ENCODE data around the gene MYEF2. TPM values are rescaled to one million over a fixed set of nuclear protein-coding genes. Genes with fewer than 3 reads are reported as not detected.

Gene MYEF2
- total and polyA plus RNA-seq, 4 donors: 7.4 to 38.5 (median 17.5) TPM

DNA sequence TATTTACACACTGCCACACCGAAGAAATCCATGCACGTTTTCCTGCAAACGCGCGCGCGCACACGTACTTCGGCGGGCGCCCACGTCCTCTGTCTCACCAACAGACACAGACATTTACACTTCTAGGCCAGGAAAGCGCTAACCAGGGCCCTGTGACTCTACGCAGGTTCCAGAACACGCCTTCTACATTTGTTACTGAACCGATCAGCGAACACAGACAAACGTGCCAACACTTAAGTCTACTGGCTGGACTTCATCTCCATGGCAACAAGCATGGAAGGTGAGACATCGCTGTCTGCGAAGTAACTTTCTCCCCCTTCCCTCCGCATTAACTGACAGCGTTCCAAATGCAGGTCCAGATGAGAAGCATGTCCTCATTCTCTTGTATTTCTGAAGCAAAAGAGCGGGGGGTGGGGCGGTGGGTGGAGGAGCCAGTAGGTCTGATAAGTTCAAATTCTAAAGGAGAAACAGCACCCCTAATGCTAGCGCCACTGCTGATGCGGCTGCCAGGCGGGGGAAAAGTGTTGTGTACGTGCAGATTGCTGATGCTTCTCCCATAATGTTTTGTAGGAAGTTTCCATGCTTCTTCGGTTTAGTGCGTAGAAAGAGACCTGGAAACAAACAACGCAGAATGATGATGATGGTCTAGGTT lies 13.6 kb upstream of the MYEF2 start, which contains the start of gene CTXN2:
CTXN2 (plus strand) TSS at position 92 of the 652 bp plus-strand sequence. CDS start 9,636 bp downstream, outside the sequence.
- ATAC-seq (ENCODE audit: insufficient read depth, low FRiP score) (no peak), DNase-seq (no peak)
- H3K9ac ChIP-seq (ENCODE audit: insufficient read depth in 1 of 2, low read length in 2 of 2): no peak within 1 kb of the TSS
- H3K4me1 ChIP-seq (ENCODE audit: control insufficient read depth in 5 of 5, insufficient read depth in 5 of 5, low read length in 5 of 5): peaks cover 0 to 4% (median 0%) of the 10 kb centered on the region in 5 donors
- H3K36me3 ChIP-seq (ENCODE audit: control insufficient read depth in 4 of 4, insufficient read depth in 4 of 4, low read length in 4 of 4): no peaks in the 10 kb centered on the region
- TF ChIP-seq, protein P1, sequence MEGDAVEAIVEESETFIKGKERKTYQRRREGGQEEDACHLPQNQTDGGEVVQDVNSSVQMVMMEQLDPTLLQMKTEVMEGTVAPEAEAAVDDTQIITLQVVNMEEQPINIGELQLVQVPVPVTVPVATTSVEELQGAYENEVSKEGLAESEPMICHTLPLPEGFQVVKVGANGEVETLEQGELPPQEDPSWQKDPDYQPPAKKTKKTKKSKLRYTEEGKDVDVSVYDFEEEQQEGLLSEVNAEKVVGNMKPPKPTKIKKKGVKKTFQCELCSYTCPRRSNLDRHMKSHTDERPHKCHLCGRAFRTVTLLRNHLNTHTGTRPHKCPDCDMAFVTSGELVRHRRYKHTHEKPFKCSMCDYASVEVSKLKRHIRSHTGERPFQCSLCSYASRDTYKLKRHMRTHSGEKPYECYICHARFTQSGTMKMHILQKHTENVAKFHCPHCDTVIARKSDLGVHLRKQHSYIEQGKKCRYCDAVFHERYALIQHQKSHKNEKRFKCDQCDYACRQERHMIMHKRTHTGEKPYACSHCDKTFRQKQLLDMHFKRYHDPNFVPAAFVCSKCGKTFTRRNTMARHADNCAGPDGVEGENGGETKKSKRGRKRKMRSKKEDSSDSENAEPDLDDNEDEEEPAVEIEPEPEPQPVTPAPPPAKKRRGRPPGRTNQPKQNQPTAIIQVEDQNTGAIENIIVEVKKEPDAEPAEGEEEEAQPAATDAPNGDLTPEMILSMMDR (IDR thresholded peaks at IDR 0.05; ENCODE audit: control extremely low read depth, extremely low read depth): no peak
- H3K9me3 ChIP-seq (ENCODE audit: control insufficient read depth in 4 of 4, insufficient read depth in 3 of 4, low read length in 3 of 4): peaks cover 0 to 6% (median 0%) of the 10 kb centered on the region in 4 donors
- peaks cover 0 to 7% (median 3%) of the 10 kb centered on the region in 3 donors for H3K27me3 ChIP-seq (ENCODE audit: control insufficient read depth in 3 of 3, insufficient read depth in 3 of 3, low read length in 2 of 3)
- H3K27ac ChIP-seq (ENCODE audit: low read depth in 1 of 2, low read length in 1 of 2): no peak within 1 kb of the TSS
- 11% methylated on average over 31 of the region's 31 CpGs for WGBS, 2 donors
- no peak within 1 kb of the TSS for H3K4me3 ChIP-seq

- H3K27ac ChIP-seq (ENCODE audit: low read depth in 1 of 2, low read length in 1 of 2): no peak overlapping the region
- peak; percentile 66 for ATAC-seq (ENCODE audit: insufficient read depth, low FRiP score)
- no peaks in the 10 kb centered on the region for H3K36me3 ChIP-seq (ENCODE audit: control insufficient read depth in 4 of 4, insufficient read depth in 4 of 4, low read length in 4 of 4)
- TF ChIP-seq, protein P1 (IDR thresholded peaks at IDR 0.05; ENCODE audit: control extremely low read depth, extremely low read depth): no peak
- H3K9ac ChIP-seq (ENCODE audit: insufficient read depth in 1 of 2, low read length in 2 of 2): no peak overlapping the region
- H3K4me3 ChIP-seq: no peak overlapping the region
- H3K4me1 ChIP-seq (ENCODE audit: control insufficient read depth in 5 of 5, insufficient read depth in 5 of 5, low read length in 5 of 5): peaks cover 0 to 4% (median 0%) of the 10 kb centered on the region in 5 donors
- DNase-seq: peak; percentile 84 to 91 (median 86)
- H3K27me3 ChIP-seq (ENCODE audit: control insufficient read depth in 3 of 3, insufficient read depth in 3 of 3, low read length in 2 of 3): peaks cover 0 to 7% (median 3%) of the 10 kb centered on the region in 3 donors
- H3K9me3 ChIP-seq (ENCODE audit: control insufficient read depth in 4 of 4, insufficient read depth in 3 of 4, low read length in 3 of 4): peaks cover 0 to 6% (median 0%) of the 10 kb centered on the region in 4 donors
- 4 to 5% methylated on average over 15 of the region's 15 CpGs for WGBS, 2 donors
These were observed 13.0 kb upstream of the MYEF2 start for GRCh38 chr15:48190932-48191573.

GRCh38 chr15:48186271-48186670 lies 8.2 kb upstream of the MYEF2 start:
- ATAC-seq (ENCODE audit: insufficient read depth, low FRiP score) (no peak), DNase-seq (no peak)
- Histone ChIP-seq H3K36me3 (ENCODE audit: control insufficient read depth in 4 of 4, insufficient read depth in 4 of 4, low read length in 4 of 4) (no peaks in the 10 kb centered on the region), H3K27me3 (ENCODE audit: control insufficient read depth in 3 of 3, insufficient read depth in 3 of 3, low read length in 2 of 3) (peaks cover 0 to 1% (median 0%) of the 10 kb centered on the region in 3 donors), H3K9ac (ENCODE audit: insufficient read depth in 1 of 2, low read length in 2 of 2) (no peak overlapping the region), H3K27ac (ENCODE audit: low read depth in 1 of 2, low read length in 1 of 2) (no peak overlapping the region), H3K4me1 (ENCODE audit: control insufficient read depth in 5 of 5, insufficient read depth in 5 of 5, low read length in 5 of 5) (peaks cover 0 to 1% (median 0%) of the 10 kb centered on the region in 5 donors), H3K4me3 (no peak overlapping the region), H3K9me3 (ENCODE audit: control insufficient read depth in 4 of 4, insufficient read depth in 3 of 4, low read length in 3 of 4) (no peaks in the 10 kb centered on the region)
- TF ChIP-seq, protein P1 (IDR thresholded peaks at IDR 0.05; ENCODE audit: control extremely low read depth, extremely low read depth): no peak
- 97 to 98% methylated on average over 3 of the region's 3 CpGs for WGBS, 2 donors
